Ecto neural progenitor cell (in vitro differentiated cells): ENCODE results near the gene CIITA.
"Not testable (repeated sequence)": the region's sequence is repeated elsewhere in the genome, so short reads cannot be mapped to it uniquely, and the experiment has no call there.

Experiments
- DNase-seq: peaks from one replicate; pipeline ENCODE4 v3.0.0-alpha.2; 2018; ENCODE audit warnings: low spot score

The CIITA gene

GRCh38 chr16:10936272-10936984 lies 59.4 kb downstream of the CIITA start:
- no peak for DNase-seq

GRCh38 chr16:10937068-10937859 lies 60.3 kb downstream of the CIITA start:
- no peak for DNase-seq

- DNase-seq = no peak
These were observed 61.3 kb downstream of the CIITA start for GRCh38 chr16:10938321-10938720.

GRCh38 chr16:10938796-10939648 lies 62.0 kb downstream of the CIITA start:
- DNase-seq = no peak

GRCh38 chr16:10939649-10940234 lies 62.7 kb downstream of the CIITA start:
- DNase-seq = no peak

GRCh38 chr16:10940501-10941079 lies 63.6 kb downstream of the CIITA start:
- DNase-seq = no peak

GRCh38 chr16:10941127-10941933 lies 64.3 kb downstream of the CIITA start:
- DNase-seq = no peak

- not testable (repeated sequence) for DNase-seq
These were observed 64.9 kb downstream of the CIITA start for GRCh38 chr16:10941935-10942351.

- DNase-seq = peak; percentile 94
These were observed 65.5 kb downstream of the CIITA start, which contains the start of gene DEXI for GRCh38 chr16:10942352-10943063. Gene DEXI (minus strand): TSS chr16:10942468. CDS start chr16:10942005, 463 bp downstream.

- DNase-seq = no peak
These were observed 66.0 kb downstream of the CIITA start for GRCh38 chr16:10943064-10943353.

- peak; percentile 97 for DNase-seq
These were observed 67.5 kb downstream of the CIITA start, which contains the start of gene CLEC16A for GRCh38 chr16:10944249-10945064. Gene CLEC16A (plus strand): TSS chr16:10944564. CDS start chr16:10944718, 154 bp downstream.

GRCh38 chr16:10945065-10945787 lies 68.2 kb downstream of the CIITA start:
- no peak for DNase-seq

- no peak for DNase-seq
These were observed 69.3 kb downstream of the CIITA start for GRCh38 chr16:10946308-10946707.

- no peak for DNase-seq
These were observed 70.3 kb downstream of the CIITA start for GRCh38 chr16:10947211-10947787.

GRCh38 chr16:10949424-10949970 lies 72.5 kb downstream of the CIITA start:
- no peak for DNase-seq

GRCh38 chr16:10950393-10950792 lies 73.4 kb downstream of the CIITA start:
- no peak for DNase-seq

- DNase-seq = no peak
These were observed 74.0 kb downstream of the CIITA start for GRCh38 chr16:10951026-10951425.

GRCh38 chr16:10954903-10955302 lies 77.9 kb downstream of the CIITA start:
- DNase-seq = no peak
